Fibroblast of mammary gland (primary cell): ENCODE data around the gene PRKN.
A peak's percentile ranks its signal among the peaks of the same experiment; 100 is the strongest.

Experiments
- DNase-seq: peaks from one replicate; pipeline ENCODE4 v3.0.0-alpha.2; 2010; ENCODE audit warnings: low read depth
- H3K4me3 ChIP-seq: 2 replicates; pipeline ENCODE4 v1.5.1; 2011; ENCODE audit warnings: low read depth, mild to moderate bottlenecking, low read length, moderate library complexity; ENCODE audit not compliant: control insufficient read depth
- CTCF ChIP-seq: conservative IDR thresholded peaks from 2 replicates; pipeline ENCODE4 v1.5.1; 2011; ENCODE audit warnings: low read depth, low read length, inconsistent platforms; ENCODE audit not compliant: control insufficient read depth, insufficient read depth

The PRKN gene

GRCh38 chr6:161424421-161424820, 1303.1 kb downstream of the PRKN start:
- no peak for TF ChIP-seq CTCF
- no peak for DNase-seq
- H3K4me3 ChIP-seq: no peak overlapping the region

- no peak for DNase-seq
- TF ChIP-seq CTCF: no peak
- H3K4me3 ChIP-seq: no peak overlapping the region
These were observed 1304.6 kb downstream of the PRKN start for GRCh38 chr6:161422710-161423680.

- H3K4me3 ChIP-seq: no peak overlapping the region
- peak; percentile 67 for TF ChIP-seq CTCF
- peak; percentile 93 for DNase-seq
These were observed 1309.1 kb downstream of the PRKN start for GRCh38 chr6:161418463-161418945.

- no peak overlapping the region for H3K4me3 ChIP-seq
- TF ChIP-seq CTCF: no peak
- peak; percentile 98 for DNase-seq
These were observed 1309.7 kb downstream of the PRKN start for GRCh38 chr6:161417717-161418462.

- no peak for DNase-seq
- H3K4me3 ChIP-seq: no peak overlapping the region
- TF ChIP-seq CTCF: no peak
These were observed 1312.2 kb downstream of the PRKN start for GRCh38 chr6:161415302-161415855.

- TF ChIP-seq CTCF: no peak
- H3K4me3 ChIP-seq: no peak overlapping the region
- no peak for DNase-seq
These were observed 1312.9 kb downstream of the PRKN start for GRCh38 chr6:161414707-161415106.
